Cerebellar nuclear complex (tissue), 1 donor: Measurements from ENCODE around the gene COX6B2.

Experiments used
- DNase-seq, 2 experiments: peaks; one replicate each; lab custom pipeline; 2025; lab: John Stamatoyannopoulos, UW

COX6B2 gene

DNA sequence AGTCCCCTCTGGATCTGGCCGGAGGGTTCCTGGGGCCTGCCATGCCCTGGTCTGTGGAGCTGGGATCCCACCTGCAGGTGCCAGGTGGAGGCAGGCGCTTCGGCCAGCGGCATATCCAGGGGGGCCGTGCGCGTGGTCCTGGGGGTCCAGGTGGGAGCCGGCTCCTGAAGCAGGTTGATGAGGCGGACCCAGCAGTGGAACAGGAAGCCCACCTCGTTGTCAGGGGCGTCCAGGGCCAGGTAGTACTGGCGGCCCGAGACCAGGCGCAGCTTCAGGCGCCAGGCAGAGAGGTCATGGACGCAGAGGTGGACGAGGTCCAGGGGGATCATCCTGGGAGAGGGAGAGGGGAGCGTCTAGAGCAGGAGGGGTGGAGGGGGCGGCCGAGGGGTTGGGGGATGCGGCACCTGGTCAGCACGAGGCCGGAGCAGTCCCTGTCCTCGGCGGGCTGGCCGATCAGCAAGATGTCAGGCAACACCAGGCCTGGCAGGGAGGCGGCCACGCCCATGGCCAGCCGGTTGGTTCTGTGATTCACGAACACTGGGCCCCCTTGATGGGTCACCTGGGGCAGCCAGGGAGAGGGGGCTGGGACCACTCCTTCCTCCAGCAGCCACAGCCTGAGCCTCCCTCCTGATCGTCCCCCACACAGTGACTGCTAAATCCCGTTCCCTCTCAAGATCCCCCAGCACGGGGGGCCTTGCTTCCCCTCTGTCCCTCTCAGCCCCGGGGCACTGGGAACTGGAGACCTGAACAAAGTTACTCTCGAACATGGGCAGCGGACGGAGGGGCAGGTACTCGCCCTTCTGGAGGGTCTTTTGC, 7.9 kb upstream of the COX6B2 start:
- DNase-seq, result no peak

DNA sequence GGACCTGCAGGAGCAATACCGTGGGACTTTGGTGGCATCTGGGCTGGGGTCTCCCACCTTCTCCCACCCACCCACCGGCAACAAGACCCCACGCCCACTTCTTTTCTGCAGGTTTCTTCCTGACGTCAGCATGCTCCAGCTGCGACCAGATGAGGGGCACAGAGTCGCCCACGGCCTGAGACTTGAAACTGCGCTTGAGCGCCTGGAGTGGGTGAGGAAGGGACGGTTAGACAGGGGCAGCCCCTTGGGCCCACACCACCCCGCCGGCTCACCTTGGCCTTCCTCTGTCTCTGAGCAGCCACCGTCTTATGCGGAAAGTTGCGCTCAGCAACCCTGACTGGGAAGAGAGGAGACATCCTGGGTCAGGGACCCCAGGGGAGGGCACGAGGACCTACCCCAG, 6.4 kb upstream of the COX6B2 start:
- no peak for DNase-seq

DNA sequence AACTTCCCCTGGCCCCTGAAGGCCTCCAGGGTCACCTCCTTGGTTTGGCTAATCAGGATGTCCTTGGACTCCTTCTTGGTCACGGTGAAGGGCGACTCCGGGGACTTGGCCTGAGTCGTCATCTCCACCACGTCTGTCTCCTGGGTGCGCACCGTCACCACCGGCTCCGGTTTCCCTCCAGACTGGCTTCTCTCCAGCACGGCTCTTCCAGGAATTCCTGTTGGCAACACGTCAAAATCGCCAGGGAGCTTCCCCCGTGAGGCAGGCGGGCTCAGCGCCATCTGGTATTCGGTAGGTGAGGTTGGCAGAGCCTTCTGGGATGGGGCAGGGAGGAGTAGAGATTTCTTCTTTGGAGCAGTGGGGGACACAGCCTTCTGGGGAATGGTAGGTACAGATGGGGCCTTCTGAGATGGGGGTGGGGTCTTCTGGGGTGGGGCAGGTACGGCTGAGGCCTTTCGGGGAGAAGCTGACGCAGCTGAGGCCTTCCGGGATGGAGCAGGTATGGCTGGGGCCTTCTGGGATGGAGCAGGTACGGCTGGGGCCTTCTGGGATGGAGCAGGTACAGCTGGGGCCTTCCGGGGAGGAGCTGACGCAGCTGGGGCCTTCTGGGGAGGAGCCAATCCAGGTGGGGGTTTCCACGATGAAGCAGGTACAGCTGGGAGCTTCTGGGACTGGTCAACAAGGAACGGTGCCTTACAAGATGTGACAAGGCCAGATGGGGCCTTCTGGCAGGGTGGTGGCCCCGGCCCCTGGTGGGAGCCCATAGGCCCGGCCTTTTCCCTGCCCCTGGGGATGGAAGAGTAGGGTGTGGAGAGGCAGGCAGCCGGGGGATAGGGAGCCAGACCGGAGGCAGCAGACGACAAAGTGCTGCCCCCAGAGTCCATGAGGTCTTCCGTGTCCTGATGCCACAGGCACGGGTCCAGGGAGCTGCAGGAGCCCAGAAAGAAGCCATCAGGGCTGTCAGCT, 4.7 kb upstream of the COX6B2 start:
- DNase-seq, result no peak

DNA sequence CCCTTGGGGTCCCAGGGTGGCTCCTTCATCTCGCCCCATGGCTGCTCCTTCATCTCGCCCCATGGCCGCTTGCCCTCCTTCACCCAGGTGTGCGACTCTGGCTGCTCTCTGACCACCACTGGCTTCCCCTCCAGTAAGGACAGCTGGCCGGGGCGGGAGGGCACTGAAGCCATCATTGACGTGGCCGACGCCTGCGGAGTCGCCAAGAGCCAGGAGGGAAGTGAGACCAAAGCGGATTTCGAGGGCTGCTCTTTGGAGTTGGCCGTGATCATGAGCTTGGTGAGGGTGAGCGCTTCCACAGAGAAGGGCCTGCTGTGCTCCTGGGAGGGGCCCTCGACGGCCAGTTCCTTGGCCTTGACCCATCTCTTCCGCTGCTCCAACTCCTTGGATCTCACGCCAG, 4.0 kb upstream of the COX6B2 start:
- no peak for DNase-seq

DNA sequence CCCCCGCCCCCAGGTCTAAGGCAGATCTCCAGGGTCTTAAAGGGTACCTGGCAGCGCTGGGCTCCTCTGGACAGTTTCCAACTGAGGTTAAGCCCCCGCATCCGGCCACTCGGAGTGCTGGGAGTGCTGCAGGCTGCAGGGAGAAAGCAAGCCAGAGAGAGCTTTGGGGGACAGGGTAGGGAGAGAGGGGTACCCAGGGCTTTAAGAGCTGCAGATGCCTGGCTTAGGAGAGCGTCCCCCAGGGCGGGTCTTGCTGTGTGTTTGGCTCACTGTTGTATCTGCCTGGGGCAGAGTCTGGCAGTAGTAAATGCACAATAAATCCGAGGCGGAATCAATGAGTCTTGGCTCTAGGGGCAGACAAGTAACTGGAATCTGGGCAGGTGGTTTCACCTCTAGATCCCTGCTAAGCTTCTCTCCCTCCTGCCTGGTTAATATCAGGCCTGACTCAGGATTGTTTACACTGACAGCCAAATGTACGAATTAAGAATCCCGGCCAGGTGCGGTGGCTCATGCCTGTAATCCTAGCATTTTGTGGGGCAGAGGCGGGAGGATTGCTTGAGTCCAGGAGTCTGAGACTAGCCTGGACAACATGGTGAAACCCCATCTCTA, 798 bp upstream of the COX6B2 start:
- no peak for DNase-seq

DNA sequence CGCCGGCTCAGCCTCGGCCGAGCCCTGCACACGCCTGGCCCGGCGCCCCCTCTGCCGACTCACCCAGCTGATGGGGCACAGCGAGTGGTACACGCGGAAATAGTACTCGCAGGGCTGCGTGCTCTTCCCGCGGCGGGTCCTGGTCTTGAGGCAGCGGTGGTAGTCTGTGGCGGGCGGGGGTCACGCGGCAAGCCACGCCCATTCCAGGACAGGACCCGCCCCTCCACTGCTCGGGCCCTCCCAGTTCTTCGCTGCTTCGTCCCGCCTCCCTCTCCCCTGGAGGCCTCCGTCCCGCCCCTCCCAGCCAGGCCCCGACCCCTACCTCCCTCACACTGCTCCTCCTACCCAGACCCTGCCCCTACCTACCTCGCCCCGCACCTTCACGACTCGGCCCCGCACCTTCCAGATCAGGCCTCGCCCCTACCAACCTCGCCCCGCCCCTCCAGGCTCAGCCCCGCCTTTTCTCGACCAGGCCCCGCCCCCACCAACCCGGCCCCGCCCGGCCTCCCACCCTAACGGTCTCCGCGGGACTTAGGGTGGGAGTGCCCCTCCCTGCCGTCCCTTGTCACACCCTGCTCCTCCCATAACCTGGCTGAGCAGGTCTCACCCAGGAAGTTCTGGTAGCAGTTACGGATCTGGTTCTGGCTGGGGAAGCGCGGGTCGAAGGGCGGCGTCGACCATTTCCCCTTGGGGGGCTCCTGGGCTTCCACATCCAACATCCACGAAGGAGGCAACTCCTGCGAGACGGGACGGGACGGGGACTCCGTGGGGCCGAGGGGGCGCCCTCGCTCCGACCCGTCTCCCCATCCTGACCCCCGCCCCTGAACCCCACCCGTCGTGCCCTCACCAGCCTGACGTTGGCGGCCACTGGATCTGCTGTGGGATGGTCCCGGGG, 469 bp downstream of the COX6B2 start:
- DNase-seq, result no peak

DNA sequence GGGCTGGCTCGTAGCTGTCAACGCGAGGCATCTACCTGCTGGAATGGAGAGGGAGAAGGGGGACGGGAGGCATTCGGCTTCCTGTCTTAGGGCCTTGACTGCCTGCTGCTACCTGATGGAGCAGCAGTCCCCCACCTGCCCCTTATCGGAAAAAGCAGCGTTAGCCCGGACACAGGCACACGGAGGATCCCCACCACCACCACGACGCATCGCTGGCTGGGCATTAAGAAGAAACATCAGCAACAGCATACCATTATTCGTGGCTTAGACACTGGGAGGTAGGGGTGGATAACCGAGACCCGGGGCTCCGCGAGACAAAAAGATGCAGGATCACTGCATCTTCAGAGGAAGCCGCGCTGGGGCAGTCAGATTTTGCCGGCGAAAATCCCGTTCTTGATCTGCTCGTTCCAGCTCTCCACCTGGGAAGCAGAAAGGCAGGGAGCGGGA, 1.1 kb downstream of the COX6B2 start:
- no peak for DNase-seq

DNA sequence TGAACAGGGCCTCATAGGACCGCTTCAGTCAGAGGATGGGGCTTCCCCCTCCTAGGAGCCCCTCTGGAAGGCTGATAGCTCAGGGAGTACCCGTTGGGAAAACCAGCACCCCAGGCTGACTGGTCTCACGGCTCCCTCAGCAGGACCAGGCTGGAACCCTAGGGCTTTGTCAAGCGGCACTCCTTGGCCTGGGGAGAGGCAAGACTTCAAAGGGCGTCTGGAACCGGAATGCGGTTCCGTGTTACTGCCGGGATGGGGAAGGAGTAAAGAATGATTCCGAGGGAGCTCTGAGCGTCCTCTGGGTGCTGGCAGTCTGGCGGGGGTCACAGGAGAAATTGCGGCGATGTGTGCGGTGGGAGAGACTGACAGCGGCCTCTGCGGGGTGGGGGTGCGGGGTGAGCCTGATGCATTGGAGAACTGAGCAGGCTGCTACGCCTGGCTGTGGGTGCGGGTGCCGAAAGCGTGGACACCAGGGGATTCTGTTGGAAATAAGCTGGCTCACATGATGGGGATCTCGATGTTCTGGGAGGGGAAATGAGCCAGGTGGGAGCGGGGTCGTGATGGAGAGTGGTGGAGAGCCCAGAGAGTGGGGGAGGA, 1.9 kb downstream of the COX6B2 start:
- no peak for DNase-seq

DNA sequence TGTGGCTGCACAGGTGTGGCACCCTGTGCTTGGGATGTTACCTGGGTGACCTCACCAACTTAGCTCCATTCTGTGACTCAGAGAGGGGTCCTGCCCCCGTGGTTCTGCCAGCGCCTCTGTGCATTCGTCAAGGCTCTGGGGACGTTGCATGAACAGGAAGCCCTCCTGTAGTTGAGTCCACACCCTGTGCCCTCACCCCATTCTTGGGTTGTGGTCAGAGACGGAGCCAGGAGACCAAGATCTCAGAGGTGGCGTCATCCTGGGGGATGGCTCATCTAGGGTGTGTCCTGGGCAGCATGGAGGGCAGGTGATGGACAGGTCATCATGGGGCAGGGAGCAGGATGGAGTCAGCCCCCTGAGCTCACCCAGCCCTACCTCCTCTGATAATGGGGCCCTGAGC, 2.5 kb downstream of the COX6B2 start:
- DNase-seq, result no peak

DNA sequence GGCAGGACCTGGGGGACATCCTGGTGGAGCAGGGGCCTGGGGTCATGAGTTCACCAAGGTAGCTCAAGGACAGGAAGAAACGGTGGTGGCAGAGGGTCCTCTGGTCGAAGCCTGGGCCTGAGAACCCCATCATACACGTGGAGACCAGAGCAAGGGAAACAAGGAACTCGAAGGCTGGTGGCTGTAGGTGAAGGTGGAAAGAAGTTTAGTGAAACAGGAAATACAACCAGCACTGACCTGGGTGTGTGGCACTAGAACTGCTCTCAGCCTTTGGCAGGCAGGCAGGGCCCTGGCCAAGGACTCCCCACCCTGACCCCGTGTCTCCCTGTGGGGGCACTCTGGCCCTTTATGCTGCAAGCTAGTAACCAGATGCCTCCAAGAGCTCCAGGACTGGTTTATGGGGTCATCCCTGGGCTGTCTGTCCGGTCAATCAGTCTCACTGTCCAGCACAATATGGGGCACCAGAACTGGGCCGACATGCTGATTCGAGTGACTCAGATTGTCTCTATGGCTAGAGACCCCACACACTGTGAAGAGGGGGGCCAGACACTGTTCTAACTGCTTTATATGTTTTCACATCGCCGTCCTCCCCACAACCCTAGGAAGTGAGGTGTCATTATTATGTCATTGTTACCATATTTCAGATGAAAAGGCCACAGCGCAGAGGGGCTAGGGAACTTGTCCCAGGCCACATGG, 3.8 kb downstream of the COX6B2 start:
- DNase-seq, result no peak

DNA sequence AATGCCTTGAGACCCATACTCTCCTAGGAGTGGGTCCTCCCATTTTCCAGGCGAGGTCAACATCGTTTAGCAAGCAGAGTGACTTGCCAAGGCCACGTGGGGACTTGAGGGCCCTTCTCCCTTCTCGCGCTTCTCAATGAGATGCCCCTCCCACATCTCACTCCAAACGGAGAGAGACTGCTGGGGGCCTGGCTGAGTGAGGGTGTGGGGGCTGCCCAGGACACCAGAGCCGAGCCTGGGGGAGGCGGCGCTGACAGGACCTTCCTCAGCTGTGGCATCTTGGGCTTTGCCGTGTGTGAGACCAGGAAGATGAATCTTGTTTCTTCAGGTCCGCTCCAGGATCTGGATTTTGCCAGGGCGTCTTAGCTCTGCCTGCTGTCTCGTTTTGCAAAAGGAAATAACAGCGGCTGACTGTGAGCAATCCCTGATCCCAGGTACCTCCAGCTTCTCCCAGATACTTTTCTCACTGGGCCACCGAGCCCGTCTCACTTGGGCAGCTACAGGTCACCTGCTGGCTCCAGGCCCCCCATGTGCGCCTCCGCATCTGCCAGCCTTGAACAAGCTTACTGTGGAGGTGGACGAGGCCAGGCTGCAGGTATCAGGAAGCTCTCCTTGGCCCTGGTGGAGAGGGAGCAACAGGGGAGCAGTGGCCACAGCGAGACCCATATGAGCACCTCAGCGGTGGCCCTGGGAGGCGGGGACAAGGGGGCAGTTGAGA, 6.0 kb downstream of the COX6B2 start:
- no peak for DNase-seq

DNA sequence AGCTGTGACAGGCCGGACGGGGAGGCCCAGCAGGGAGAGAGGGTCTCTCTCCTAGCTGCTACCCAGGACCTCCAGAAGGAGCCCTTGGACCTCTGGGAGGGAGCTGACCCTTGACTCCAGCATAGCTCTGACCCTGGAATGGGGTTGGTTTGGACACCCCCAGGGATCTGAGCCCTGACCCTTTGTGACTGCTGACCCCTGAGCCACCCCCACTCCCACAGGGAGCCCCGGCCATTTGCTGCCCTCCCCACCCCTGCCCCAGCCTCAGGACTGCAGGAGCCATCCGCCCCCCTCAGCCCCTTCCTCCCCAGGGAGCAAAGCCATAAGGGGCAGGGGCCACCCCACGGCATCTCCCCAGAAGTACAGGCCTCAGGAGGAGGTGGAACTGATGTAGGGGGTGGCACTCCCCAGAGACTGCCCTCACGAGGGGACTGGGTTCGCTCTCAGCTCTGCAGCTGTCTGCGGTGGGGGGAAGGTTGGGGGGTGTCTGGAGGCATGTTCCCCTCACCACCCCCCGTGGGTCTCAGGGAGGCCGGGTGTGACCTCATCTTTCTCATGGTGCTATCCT, 7.0 kb downstream of the COX6B2 start:
- no peak for DNase-seq

DNA sequence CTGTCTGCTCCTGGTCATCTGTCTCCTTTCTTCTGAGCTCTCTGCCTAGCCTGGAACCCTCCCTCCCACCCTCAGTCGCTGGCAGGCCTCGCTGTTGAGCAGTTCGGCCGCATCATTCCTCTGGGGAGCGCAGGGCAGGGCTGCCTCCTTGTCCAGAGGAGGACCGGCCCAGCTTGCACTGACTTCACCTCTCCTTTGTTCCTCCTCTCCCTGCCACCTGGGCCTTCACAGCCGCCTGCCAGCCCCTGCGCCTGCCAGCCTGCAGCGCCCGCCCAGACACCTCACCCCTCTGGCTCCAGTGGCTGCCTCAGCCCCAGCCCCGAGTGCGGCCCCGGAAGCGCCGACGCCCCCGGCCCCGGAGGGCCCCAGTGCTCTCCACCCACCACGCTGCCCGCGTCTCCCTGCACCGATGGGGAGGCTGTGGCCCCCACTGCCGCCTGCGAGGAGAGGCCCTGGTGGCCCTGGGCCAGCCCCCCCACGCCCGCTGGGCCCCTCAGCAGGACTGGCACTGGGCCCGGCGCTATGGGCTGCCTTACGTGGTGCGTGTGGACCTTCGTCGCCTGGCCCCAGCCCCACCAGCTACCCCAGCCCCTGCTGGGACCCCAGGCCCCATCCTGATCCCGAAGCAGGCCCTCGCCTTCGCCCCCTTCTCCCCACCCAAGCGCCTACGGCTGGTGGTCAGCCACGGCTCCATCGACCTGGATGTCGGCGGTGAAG, 7.6 kb downstream of the COX6B2 start:
- no peak for DNase-seq

DNA sequence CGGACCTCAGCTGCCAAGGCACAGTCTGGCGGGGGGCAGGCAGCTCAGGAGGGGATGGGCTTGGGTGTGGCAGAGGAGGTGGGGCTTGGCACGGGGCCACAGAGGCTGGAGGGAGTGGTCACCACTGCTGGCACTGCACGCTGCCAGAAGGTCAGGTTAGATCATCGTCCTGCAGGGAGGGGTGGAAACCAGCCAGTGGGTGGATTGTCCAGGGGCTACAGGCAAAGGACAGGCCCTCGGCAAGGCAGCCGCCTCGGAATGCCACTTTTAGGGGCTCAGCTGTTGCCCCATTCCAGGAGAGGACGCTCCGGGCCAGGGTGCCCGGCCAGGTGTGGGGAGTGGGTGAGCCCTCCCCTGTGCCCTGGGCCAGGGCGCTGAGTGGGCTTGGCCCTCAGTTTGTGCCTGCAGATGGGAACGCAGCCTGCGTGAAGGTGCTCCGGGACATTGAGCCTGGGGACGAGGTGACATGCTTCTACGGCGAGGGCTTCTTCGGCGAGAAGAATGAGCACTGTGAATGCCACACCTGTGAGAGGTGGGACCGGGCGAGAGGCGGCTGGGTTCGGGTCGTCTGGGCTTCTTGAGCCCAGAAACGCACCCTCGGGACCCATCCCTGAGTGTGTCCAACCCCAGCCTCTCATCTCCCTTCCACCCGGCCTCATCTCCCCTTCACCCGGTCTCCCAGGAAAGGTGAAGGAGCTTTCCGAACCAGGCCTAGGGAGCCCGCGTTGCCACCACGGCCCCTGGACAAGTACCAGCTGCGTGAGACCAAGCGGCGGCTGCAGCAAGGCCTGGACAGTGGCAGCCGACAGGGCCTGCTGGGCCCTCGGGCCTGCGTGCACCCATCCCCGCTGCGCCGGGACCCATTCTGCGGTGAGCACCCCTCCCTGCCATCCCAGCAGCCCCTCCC, 8.4 kb downstream of the COX6B2 start:
- no peak for DNase-seq

DNA sequence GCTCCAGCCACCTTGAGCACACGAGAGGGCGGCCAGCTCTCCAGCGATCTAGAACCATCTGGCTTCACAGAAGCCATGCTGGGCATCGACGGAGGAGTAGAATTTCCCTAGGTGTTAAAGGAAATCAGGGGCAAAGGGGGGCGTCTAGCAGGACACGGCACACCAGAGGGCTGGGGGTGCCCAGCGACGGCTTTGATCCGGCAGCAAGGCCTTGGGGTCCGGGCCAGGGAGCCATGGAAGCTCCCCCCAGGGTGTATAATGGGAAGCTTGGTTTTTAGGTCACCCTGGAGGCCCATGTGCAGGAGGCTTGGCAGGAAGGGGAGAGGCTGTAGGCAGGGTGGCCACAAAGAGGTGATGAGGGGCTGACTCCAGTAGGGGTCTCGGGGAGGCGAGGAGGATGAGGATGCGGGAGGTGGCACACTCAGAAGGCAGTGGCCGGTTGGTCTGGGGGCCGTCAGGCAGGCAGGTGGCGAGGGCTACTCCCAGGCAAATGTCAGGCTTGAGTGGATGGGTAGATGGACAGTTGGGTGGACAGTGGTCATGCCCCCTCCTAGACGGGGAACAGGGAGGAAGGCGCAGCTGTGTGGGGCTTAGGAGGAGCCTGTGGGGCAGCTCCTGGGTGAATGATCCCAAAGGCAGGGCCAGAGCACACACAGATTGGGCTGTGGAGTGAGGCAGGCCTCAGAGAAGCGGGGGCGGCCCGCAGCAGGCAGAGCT, 9.3 kb downstream of the COX6B2 start:
- no peak for DNase-seq

DNA sequence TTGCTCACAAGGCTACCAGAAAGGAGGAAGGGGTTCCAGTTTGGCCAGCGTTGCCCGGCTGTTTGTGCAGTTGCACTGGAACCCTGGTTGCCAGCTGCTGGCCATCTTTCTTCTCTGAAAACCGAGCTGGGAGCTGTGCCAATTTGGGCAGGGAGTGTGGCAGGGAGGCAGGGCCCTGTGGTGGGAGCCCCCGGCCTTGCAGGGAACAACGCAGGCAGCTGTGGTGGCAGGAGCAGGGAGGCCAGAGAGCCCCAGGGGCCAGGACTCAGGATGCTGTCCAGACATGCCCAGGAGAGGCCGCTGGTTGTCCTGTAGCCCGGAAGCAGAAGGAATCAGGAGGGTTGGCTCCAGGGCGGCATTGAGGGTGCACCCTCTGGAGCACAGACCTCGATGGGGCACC, 10.1 kb downstream of the COX6B2 start:
- DNase-seq, result no peak
